Sigmoid colon (tissue), 7 donors: ENCODE results near the gene COL4A4. TPM values are rescaled to one million over a fixed set of nuclear protein-coding genes. Genes with fewer than 3 reads are reported as not detected.
"Not testable (repeated sequence)": the region's sequence is repeated elsewhere in the genome, so short reads cannot be mapped to it uniquely, and the experiment has no call there.

ENCODE experiments used
- DNase-seq: peaks from one replicate; pipeline ENCODE4 v3.0.0-alpha.2; 2019
- H3K27ac ChIP-seq, 4 donors: fragments of 200-600 bp; sonication (generic); one replicate each; pipeline ENCODE4 v1.5.1; 2016 to 2019; ENCODE audit warnings: mild to moderate bottlenecking in 1 of 4
- H3K27me3 ChIP-seq, 3 donors: fragments of 200-600 bp; sonication (generic); one replicate each; pipeline ENCODE4 v1.5.1; 2019; ENCODE audit warnings: mild to moderate bottlenecking in 1 of 3
- H3K36me3 ChIP-seq, 4 donors: fragments of 200-600 bp; sonication (generic); one replicate each; pipeline ENCODE4 v1.5.1; 2016 to 2019
- H3K4me1 ChIP-seq, 4 donors: fragments of 200-600 bp; sonication (generic); one replicate each; pipeline ENCODE4 v1.5.1; 2017 to 2019
- H3K4me3 ChIP-seq, 4 donors: fragments of 200-600 bp; sonication (generic); one replicate each; pipeline ENCODE4 v1.5.1; 2017 to 2019; ENCODE audit warnings: mild to moderate bottlenecking in 2 of 4, moderate library complexity in 1 of 4
- H3K9me3 ChIP-seq, 4 donors: fragments of 200-600 bp in 3 of 4; sonication (generic) in 3 of 4; one replicate each; pipeline versions ENCODE4 v1.5.1 to v1.6.1; 2013 to 2019
- CTCF ChIP-seq, 4 experiments: fragments of 450-650 bp in 3 of 4; fragments of 200-600 bp in 1 of 4; IDR thresholded peaks; one replicate each; pipeline ENCODE4 v1.5.1; 2016 to 2019; ENCODE audit warnings: antibody characterized with exemption in 4 of 4, mild to moderate bottlenecking in 3 of 4, moderate library complexity in 2 of 4
- EP300 ChIP-seq, 4 donors: sonication (generic); formaldehyde crosslinking; IDR thresholded peaks; one replicate each; pipeline ENCODE4 v1.6.1; 2017; ENCODE audit warnings: antibody characterized with exemption in 4 of 4
- POLR2A ChIP-seq, 2 donors: fragments of 450-650 bp; IDR thresholded peaks; one replicate each; pipeline ENCODE4 v1.6.1; 2016; ENCODE audit warnings: antibody characterized with exemption in 2 of 2, mild to moderate bottlenecking in 2 of 2, moderate library complexity in 2 of 2
- POLR2AphosphoS5 ChIP-seq, 4 donors: sonication (generic); formaldehyde crosslinking; IDR thresholded peaks; one replicate each; pipeline ENCODE4 v1.6.1; 2017; ENCODE audit warnings: antibody characterized with exemption in 4 of 4
- WGBS, 2 donors: extraction: QIAGEN DNeasy Blood & Tissue Kit; methylation state at CpG; one replicate each; pipeline ENCODE4 v1.1.7; 2013; 5-methylcytosine and 5-hydroxymethylcytosine counted together
- intact Hi-C: fragments of 100-400 bp; cut with DNase I; formaldehyde crosslinking; loops from one replicate; pipeline ENCODE4 v1.15.1; 2023
- polyA plus RNA-seq, 3 donors: library from polyadenylated mRNA; stranded (reverse); fragments of 200-250 nt; gene quantifications; one replicate each; pipeline ENCODE4 v1.2.3, GENCODE V29; 2013
- total RNA-seq, 4 donors: library from RNA; depleted of rRNA; stranded (reverse); fragments of >200 nt; gene quantifications; one replicate each; pipeline ENCODE4 v1.1.0, GENCODE V29; 2016
- donor health status: healthy with polysubstance abuse.
- donor health status: Bipolar disorder and iron deficiency.
- donor health status: healthy.

Gene COL4A4
- total and polyA plus RNA-seq, 7 donors = 0.49 to 1.6 (median 1.2) TPM; not detected in 2

GRCh38 chr2:227079726-227080125, 84.3 kb downstream of the COL4A4 start:
- Histone ChIP-seq H3K27me3 (no peaks in the 10 kb centered on the region), H3K9me3 (peaks cover 0 to 2% (median 0%) of the 10 kb centered on the region in 4 donors), H3K4me3 (no peak overlapping the region), H3K36me3 (no peaks in the 10 kb centered on the region), H3K4me1 (no peaks in the 10 kb centered on the region), H3K27ac (no peak overlapping the region)
- no peak for DNase-seq
- no peak for TF ChIP-seq CTCF (IDR thresholded peaks at IDR 0.05)
- TF ChIP-seq POLR2AphosphoS5 (IDR thresholded peaks at IDR 0.05) = no peak
- TF ChIP-seq EP300 (IDR thresholded peaks at IDR 0.05) = no peak
- no peak for TF ChIP-seq POLR2A (IDR thresholded peaks at IDR 0.05)
- WGBS, 2 donors = 87% methylated on average over 6 of the region's 6 CpGs
- intact Hi-C loops = no loop called here

- 68 to 85% methylated on average over 14 of the region's 14 CpGs for WGBS, 2 donors
- DNase-seq, H3K4me1 ChIP-seq, intact Hi-C loops, H3K27me3 ChIP-seq, H3K9me3 ChIP-seq, H3K4me3 ChIP-seq, H3K27ac ChIP-seq, H3K36me3 ChIP-seq: not testable (repeated sequence)
These were observed 98.9 kb downstream of the COL4A4 start for GRCh38 chr2:227065065-227065464.

GRCh38 chr2:227058888-227059399, 105.1 kb downstream of the COL4A4 start:
- Histone ChIP-seq H3K36me3 (no peaks in the 10 kb centered on the region), H3K4me1 (peaks cover 0 to 14% (median 0%) of the 10 kb centered on the region in 4 donors), H3K9me3 (no peaks in the 10 kb centered on the region), H3K27ac (no peak overlapping the region), H3K27me3 (no peaks in the 10 kb centered on the region), H3K4me3 (no peak overlapping the region)
- whole genome bisulfite sequencing, 2 donors = 84 to 91% methylated on average over 5 of the region's 5 CpGs
- DNase-seq = no peak
- intact Hi-C loops = no loop called here
- no peak for TF ChIP-seq EP300 (IDR thresholded peaks at IDR 0.05)
- no peak for TF ChIP-seq POLR2AphosphoS5 (IDR thresholded peaks at IDR 0.05)
- TF ChIP-seq CTCF (IDR thresholded peaks at IDR 0.05) = no peak
- no peak for TF ChIP-seq POLR2A (IDR thresholded peaks at IDR 0.05)

GRCh38 chr2:227057743-227058447, 106.1 kb downstream of the COL4A4 start:
- no peaks in the 10 kb centered on the region for H3K9me3 ChIP-seq
- intact Hi-C loops = no loop called here
- H3K27me3 ChIP-seq = no peaks in the 10 kb centered on the region
- H3K4me3 ChIP-seq = no peak overlapping the region
- H3K36me3 ChIP-seq = no peaks in the 10 kb centered on the region
- TF ChIP-seq POLR2AphosphoS5 (IDR thresholded peaks at IDR 0.05) = no peak
- no peak for TF ChIP-seq CTCF (IDR thresholded peaks at IDR 0.05)
- TF ChIP-seq EP300 (IDR thresholded peaks at IDR 0.05) = no peak
- TF ChIP-seq POLR2A (IDR thresholded peaks at IDR 0.05) = no peak
- no peak overlapping the region for H3K27ac ChIP-seq
- peaks cover 0 to 22% (median 0%) of the 10 kb centered on the region in 4 donors for H3K4me1 ChIP-seq
- 81 to 84% methylated on average over 3 of the region's 3 CpGs for WGBS, 2 donors
- DNase-seq = no peak

- H3K27me3 ChIP-seq = no peaks in the 10 kb centered on the region
- no peak for DNase-seq
- intact Hi-C loops = no loop called here
- no peaks in the 10 kb centered on the region for H3K9me3 ChIP-seq
- no peak overlapping the region for H3K27ac ChIP-seq
- H3K4me3 ChIP-seq = no peak overlapping the region
- H3K36me3 ChIP-seq = no peaks in the 10 kb centered on the region
- H3K4me1 ChIP-seq = peaks cover 0 to 27% (median 0%) of the 10 kb centered on the region in 4 donors
- 81 to 82% methylated on average over 1 of the region's 1 CpG for WGBS, 2 donors
- TF ChIP-seq POLR2AphosphoS5 (IDR thresholded peaks at IDR 0.05) (no peak), POLR2A (IDR thresholded peaks at IDR 0.05) (no peak), CTCF (IDR thresholded peaks at IDR 0.05) (no peak), EP300 (IDR thresholded peaks at IDR 0.05) (no peak)
These were observed 106.9 kb downstream of the COL4A4 start for GRCh38 chr2:227057060-227057459.
